Iris pigment epithelial cell (primary cell): ENCODE measurements around the gene VSNL1.

Source experiments
- DNase-seq: peaks from one replicate; pipeline ENCODE4 v3.0.0-alpha.2; 2011; ENCODE audit warnings: low read depth

The VSNL1 gene

GRCh38 chr2:17614174-17614930 lies 73.9 kb downstream of the VSNL1 start:
- DNase-seq = no peak

GRCh38 chr2:17615147-17615546 lies 74.7 kb downstream of the VSNL1 start:
- DNase-seq = no peak

GRCh38 chr2:17615728-17616351 lies 75.3 kb downstream of the VSNL1 start:
- DNase-seq = peak; percentile 34

GRCh38 chr2:17616405-17616804 lies 75.9 kb downstream of the VSNL1 start:
- no peak for DNase-seq

GRCh38 chr2:17617516-17617915 lies 77.0 kb downstream of the VSNL1 start:
- no peak for DNase-seq

- no peak for DNase-seq
These were observed 77.5 kb downstream of the VSNL1 start for GRCh38 chr2:17617955-17618354.

- peak; percentile 14 for DNase-seq
These were observed 79.8 kb downstream of the VSNL1 start for GRCh38 chr2:17620280-17620679.

- peak; percentile 56 for DNase-seq
These were observed 80.3 kb downstream of the VSNL1 start for GRCh38 chr2:17620841-17621240.

- DNase-seq = peak; percentile 38
These were observed 81.3 kb downstream of the VSNL1 start for GRCh38 chr2:17621781-17622180.

- no peak for DNase-seq
These were observed 85.0 kb downstream of the VSNL1 start for GRCh38 chr2:17625446-17625845.

- DNase-seq = no peak
These were observed 86.5 kb downstream of the VSNL1 start for GRCh38 chr2:17626986-17627385.

GRCh38 chr2:17627434-17627833 lies 86.9 kb downstream of the VSNL1 start:
- no peak for DNase-seq

- DNase-seq = peak; percentile 32
These were observed 88.1 kb downstream of the VSNL1 start for GRCh38 chr2:17628349-17629261.

GRCh38 chr2:17630089-17630488 lies 89.6 kb downstream of the VSNL1 start:
- no peak for DNase-seq

- no peak for DNase-seq
These were observed 94.5 kb downstream of the VSNL1 start for GRCh38 chr2:17634997-17635396.

- DNase-seq = no peak
These were observed 95.8 kb downstream of the VSNL1 start for GRCh38 chr2:17636257-17636656.

GRCh38 chr2:17637131-17637906 lies 96.8 kb downstream of the VSNL1 start:
- DNase-seq = no peak

- no peak for DNase-seq
These were observed 97.8 kb downstream of the VSNL1 start for GRCh38 chr2:17638196-17638743.

GRCh38 chr2:17640406-17640805 lies 99.9 kb downstream of the VSNL1 start:
- no peak for DNase-seq

- DNase-seq = peak; percentile 99
These were observed 102.6 kb downstream of the VSNL1 start for GRCh38 chr2:17643031-17643615.
